NT2/D1 (cell line): ENCODE measurements around the gene SERBP1.

Experiments
- SUZ12 ChIP-seq: IDR thresholded peaks from 2 replicates; pipeline ENCODE4 v1.6.1; 2011; ENCODE audit not compliant: insufficient read length, insufficient read depth; ENCODE audit errors: extremely low read depth
- YY1 ChIP-seq: IDR thresholded peaks from 2 replicates; pipeline ENCODE4 v1.6.1; 2011; ENCODE audit not compliant: insufficient read length, insufficient read depth
- ZNF274 ChIP-seq: IDR thresholded peaks from 2 replicates; pipeline ENCODE4 v1.6.1; 2011; ENCODE audit warnings: mild to moderate bottlenecking, low read depth, low read length

DNA sequence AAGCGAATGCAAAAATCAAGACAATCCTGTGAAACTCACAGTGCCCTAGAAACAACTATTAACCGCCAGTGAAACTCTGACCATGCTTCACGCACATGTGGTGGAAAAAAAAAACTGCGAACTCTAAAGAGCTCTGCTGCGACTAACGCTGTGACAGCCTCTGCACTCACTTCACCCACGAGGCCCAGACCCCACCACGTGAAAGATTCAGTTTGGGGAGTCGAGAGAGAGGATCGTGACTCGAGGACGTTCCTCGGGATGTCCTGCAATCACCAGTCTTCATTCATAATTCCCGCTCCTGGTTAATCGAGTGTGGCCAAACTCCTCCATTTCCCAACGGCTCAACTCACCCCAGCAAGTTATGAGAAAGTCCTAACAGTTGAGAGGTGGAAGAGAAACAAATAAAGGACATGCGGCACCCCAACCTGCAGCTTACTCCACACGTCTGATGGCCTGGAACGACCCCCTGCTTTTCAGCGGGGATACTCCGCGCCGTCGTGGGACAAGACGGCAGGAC lies 1.1 kb downstream of the SERBP1 start:
- TF ChIP-seq YY1 (no peak), ZNF274 (no peak), SUZ12 (no peak)
